Fibroblast of villous mesenchyme (primary cell): ENCODE data around the gene ZNF217. TPM values are rescaled to one million over a fixed set of nuclear protein-coding genes. Genes with fewer than 3 reads are reported as not detected.
"Not testable (repeated sequence)": the region's sequence is repeated elsewhere in the genome, so short reads cannot be mapped to it uniquely, and the experiment has no call there.

ENCODE experiments used
- DNase-seq: peaks from one replicate; pipeline ENCODE4 v3.0.0-alpha.2; 2010; ENCODE audit warnings: low read depth
- H3K4me3 ChIP-seq: 2 replicates; pipeline ENCODE4 v1.5.1; 2011; ENCODE audit warnings: low read depth, mild to moderate bottlenecking, low read length
- CTCF ChIP-seq: IDR thresholded peaks from 2 replicates; pipeline ENCODE4 v1.5.1; 2012; ENCODE audit warnings: low read depth, mild to moderate bottlenecking, low read length; ENCODE audit not compliant: insufficient read depth
- total RNA-seq: library from RNA; depleted of rRNA; stranded (reverse); fragments of >200 nt; gene quantifications from 2 replicates; pipeline ENCODE4 v1.2.3, GENCODE V29; 2012

ZNF217 gene
- total RNA-seq, 1 donor, result 22.9 TPM

GRCh38 chr20:53565254-53565653, 28.4 kb downstream of the ZNF217 start:
- no peak overlapping the region for H3K4me3 ChIP-seq
- no peak for TF ChIP-seq CTCF
- no peak for DNase-seq

- not testable (repeated sequence) for DNase-seq, H3K4me3 ChIP-seq
Measured at GRCh38 chr20:53562104-53562764, 31.4 kb downstream of the ZNF217 start.

- no peak for TF ChIP-seq CTCF
- DNase-seq, result no peak
- no peak overlapping the region for H3K4me3 ChIP-seq
Measured at GRCh38 chr20:53561505-53561904, 32.1 kb downstream of the ZNF217 start.

- no peak for DNase-seq
Measured at GRCh38 chr20:53559816-53560215, 33.8 kb downstream of the ZNF217 start.

GRCh38 chr20:53557130-53557529, 36.5 kb downstream of the ZNF217 start:
- DNase-seq, result no peak
- no peak overlapping the region for H3K4me3 ChIP-seq
- TF ChIP-seq CTCF, result no peak

More at GRCh38 chr20:53559816-53560215, 33.8 kb downstream of the ZNF217 start:
- no peak overlapping the region for H3K4me3 ChIP-seq
- TF ChIP-seq CTCF, result no peak

GRCh38 chr20:53556267-53556897, 37.3 kb downstream of the ZNF217 start:
- H3K4me3 ChIP-seq, result no peak overlapping the region
- DNase-seq, result no peak
- no peak for TF ChIP-seq CTCF

GRCh38 chr20:53555816-53556215, 37.8 kb downstream of the ZNF217 start:
- TF ChIP-seq CTCF, result no peak
- no peak for DNase-seq
- H3K4me3 ChIP-seq, result no peak overlapping the region
